ENCODE measurements around the gene MAF. TPM values are rescaled to one million over a fixed set of nuclear protein-coding genes. Genes with fewer than 3 reads are reported as not detected.

Gene MAF
- total and polyA plus RNA-seq, 10 donors: 8.8 to 107 (median 60.6) TPM

DNA sequence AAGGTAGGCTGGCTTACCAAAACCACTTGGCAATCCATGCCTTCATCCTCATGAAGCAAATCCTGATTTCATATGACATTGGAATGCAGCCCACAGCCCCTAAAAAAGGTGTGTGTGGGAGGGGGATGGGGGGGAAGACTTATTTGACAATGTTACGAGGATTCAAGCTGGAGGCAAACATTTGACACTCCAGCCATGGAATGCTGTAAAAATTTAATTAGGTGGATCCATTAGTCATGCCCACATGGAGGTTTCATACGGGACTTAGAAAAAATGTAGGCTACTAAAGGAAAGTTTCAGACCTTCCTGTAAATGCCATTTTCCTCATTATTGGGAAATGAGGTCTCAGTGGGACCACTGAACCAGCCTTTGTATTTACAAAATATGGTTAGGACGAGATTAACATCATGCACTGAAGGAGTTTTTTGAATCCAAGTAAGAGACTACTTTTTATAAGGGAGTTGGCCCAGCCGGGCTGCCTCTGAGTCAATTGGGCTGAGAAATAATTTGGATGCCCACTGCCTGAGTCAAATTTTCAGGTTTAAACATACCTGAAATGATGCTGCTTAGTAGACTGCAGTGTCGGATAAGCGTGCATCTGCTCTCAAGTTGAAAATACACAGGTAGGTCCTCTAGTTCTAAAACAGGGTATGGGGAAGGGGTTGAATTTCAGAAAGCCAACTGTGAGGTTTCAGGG, 44.6 kb upstream of the MAF start:
- 84 to 95% (median 87%) methylated on average over 6 of the region's 6 CpGs for WGBS, 5 donors
- intact Hi-C loops (cut with DNase I; ENCODE audit: low total_unique reads): no loop called here

DNA sequence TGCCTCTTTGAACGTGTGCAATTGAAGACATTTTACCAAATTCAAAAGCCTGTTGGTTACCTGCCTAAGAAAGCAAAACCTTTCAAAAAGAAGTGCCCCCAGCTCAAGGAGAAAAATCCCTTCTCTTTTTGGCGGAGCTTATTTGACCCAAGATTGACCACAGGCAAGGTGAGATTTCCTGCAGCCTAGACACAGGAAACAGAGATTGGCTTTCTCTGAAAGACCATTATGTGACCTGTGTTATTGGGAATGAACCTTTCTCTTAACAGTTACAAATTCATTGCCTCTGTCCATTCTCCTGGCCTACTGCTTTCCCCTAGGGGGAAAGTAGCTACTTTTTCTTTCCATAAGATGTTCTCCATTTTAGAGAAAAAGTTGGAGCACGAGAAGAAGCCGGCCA, 42.1 kb upstream of the MAF start:
- 68 to 87% (median 78%) methylated on average over 4 of the region's 4 CpGs for WGBS, 5 donors
- TF ChIP-seq, protein P1, sequence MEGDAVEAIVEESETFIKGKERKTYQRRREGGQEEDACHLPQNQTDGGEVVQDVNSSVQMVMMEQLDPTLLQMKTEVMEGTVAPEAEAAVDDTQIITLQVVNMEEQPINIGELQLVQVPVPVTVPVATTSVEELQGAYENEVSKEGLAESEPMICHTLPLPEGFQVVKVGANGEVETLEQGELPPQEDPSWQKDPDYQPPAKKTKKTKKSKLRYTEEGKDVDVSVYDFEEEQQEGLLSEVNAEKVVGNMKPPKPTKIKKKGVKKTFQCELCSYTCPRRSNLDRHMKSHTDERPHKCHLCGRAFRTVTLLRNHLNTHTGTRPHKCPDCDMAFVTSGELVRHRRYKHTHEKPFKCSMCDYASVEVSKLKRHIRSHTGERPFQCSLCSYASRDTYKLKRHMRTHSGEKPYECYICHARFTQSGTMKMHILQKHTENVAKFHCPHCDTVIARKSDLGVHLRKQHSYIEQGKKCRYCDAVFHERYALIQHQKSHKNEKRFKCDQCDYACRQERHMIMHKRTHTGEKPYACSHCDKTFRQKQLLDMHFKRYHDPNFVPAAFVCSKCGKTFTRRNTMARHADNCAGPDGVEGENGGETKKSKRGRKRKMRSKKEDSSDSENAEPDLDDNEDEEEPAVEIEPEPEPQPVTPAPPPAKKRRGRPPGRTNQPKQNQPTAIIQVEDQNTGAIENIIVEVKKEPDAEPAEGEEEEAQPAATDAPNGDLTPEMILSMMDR (IDR thresholded peaks at IDR 0.05 in 8 of 11, conservative IDR thresholded peaks at IDR 0.05 in 3 of 11): no peak
- TF ChIP-seq POLR2AphosphoS5 (IDR thresholded peaks at IDR 0.05): no peak
- TF ChIP-seq POLR2A (IDR thresholded peaks at IDR 0.05): no peak
- Histone ChIP-seq H3K4me3 (no peak overlapping the region), H3K27me3 (replicated peaks in 1 of 7) (peaks cover 0 to 14% (median 0%) of the 10 kb centered on the region in 7 donors), H3K36me3 (no peaks in the 10 kb centered on the region), H3K4me1 (peaks cover 0 to 16% (median 2%) of the 10 kb centered on the region in 6 donors), H3K9me3 (no peaks in the 10 kb centered on the region), H3K27ac (no peak overlapping the region)
- no peak for DNase-seq
- intact Hi-C loops (cut with DNase I; ENCODE audit: low total_unique reads): no loop called here

More for the DNA sequence above, 44.6 kb upstream of the MAF start:
- Histone ChIP-seq H3K9me3 (no peaks in the 10 kb centered on the region), H3K4me1 (peaks cover 0 to 11% (median 2%) of the 10 kb centered on the region in 6 donors), H3K27ac (no peak overlapping the region), H3K36me3 (no peaks in the 10 kb centered on the region), H3K27me3 (replicated peaks in 1 of 7) (peaks cover 0 to 14% (median 0%) of the 10 kb centered on the region in 7 donors), H3K4me3 (no peak overlapping the region)
- TF ChIP-seq POLR2A (IDR thresholded peaks at IDR 0.05) (no peak), POLR2AphosphoS5 (IDR thresholded peaks at IDR 0.05) (no peak)
- TF ChIP-seq, protein P1 (IDR thresholded peaks at IDR 0.05 in 8 of 11, conservative IDR thresholded peaks at IDR 0.05 in 3 of 11): no peak
- DNase-seq: no peak

DNA sequence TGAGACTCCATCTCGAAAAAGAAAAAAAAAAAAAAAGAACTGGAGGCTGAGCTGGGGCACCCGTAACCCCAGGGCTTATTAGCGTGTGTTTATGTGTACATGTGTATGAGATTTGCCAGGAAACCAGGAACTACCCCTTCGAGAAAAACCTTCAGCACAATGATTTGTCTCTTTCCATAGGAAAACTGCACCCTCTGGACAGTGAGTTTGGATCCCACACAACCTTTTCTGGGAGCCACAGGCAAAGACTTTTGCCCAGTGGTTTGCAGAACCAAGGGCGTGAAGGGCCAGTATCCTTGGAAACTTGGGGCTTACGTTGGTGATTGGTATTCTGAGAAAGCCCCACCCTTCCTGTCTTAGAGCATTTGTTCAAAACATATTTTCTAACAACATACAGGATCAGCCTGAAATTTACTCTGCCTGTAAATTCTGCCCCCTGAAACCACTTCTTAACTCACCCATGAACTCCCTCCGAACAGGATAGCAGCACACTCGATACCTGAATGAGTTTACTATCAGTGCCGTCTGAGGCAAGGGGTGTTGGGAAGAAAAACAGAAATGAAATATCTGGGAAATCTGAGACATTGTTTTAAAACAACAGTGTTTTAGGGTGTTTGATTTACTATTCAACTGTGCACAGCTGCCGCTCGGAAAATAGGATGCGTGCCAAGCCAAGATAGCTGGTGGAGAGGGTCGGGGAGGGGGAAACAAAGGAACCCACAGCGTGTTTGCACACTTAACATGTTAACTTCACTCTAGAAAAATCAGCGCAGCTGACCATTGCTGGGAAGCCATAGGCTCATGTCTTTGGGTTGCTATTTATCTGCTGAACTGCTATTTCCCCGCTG, 40.2 kb upstream of the MAF start:
- no peak for DNase-seq
- no peak overlapping the region for H3K4me3 ChIP-seq
- TF ChIP-seq, protein P1 (IDR thresholded peaks at IDR 0.05 in 8 of 11, conservative IDR thresholded peaks at IDR 0.05 in 3 of 11): no peak
- TF ChIP-seq POLR2AphosphoS5 (IDR thresholded peaks at IDR 0.05) (no peak), POLR2A (IDR thresholded peaks at IDR 0.05) (no peak)
- peaks cover 0 to 16% (median 2%) of the 10 kb centered on the region in 6 donors for H3K4me1 ChIP-seq
- H3K9me3 ChIP-seq: no peaks in the 10 kb centered on the region
- WGBS, 5 donors: 25 to 33% (median 27%) methylated on average over 16 of the region's 16 CpGs
- no peaks in the 10 kb centered on the region for H3K36me3 ChIP-seq
- intact Hi-C loops (cut with DNase I; ENCODE audit: low total_unique reads): no loop called here
- H3K27me3 ChIP-seq (replicated peaks in 1 of 7): peaks cover 0 to 14% (median 0%) of the 10 kb centered on the region in 7 donors
- H3K27ac ChIP-seq: no peak overlapping the region
